GM12878 (cell line): Measurements from ENCODE around the gene KCNIP3. TPM values are rescaled to one million over a fixed set of nuclear protein-coding genes. Genes with fewer than 3 reads are reported as not detected.
"Not testable (repeated sequence)": the region's sequence is repeated elsewhere in the genome, so short reads cannot be mapped to it uniquely, and the experiment has no call there.

Experiments
- ATAC-seq: fragments of 200-7000 bp; cut with Tn5 transposase; 3 replicates; pipeline ENCODE4 v1.9.1; 2020; ENCODE audit warnings: mild to moderate bottlenecking, moderate library complexity
- BruUV-seq: library from RNA; stranded (reverse); fragments of 400-500 nt; replicated peaks from 2 replicates; lab custom pipeline; 2021; lab: Mats Ljungman, UMichigan
- CTCF ChIA-PET: fragments of 300-600 bp; sonication (Branson Sonifier 250); formaldehyde crosslinking; extraction: SDS; loops from one replicate; lab custom pipeline; 2021; ENCODE audit warnings: inconsistent platforms; lab: Yijun Ruan, JAX
- POLR2A ChIA-PET: fragments of 350-600 bp; formaldehyde crosslinking; extraction: SDS; loops from one replicate; lab custom pipeline; 2021; ENCODE audit warnings: inconsistent platforms; lab: Charles Lee
- RAD21 ChIA-PET: fragments of 300-600 bp; sonication (Branson Sonifier 250); formaldehyde crosslinking; loops from one replicate; lab custom pipeline; 2023; ENCODE audit warnings: antibody characterized with exemption; ENCODE audit not compliant: unreplicated experiment; lab: Charles Lee
- SMC1A ChIA-PET: fragments of 300-600 bp; sonication (Branson Sonifier 250); formaldehyde crosslinking; loops from one replicate; lab custom pipeline; 2023; ENCODE audit not compliant: unreplicated experiment, uncharacterized antibody; lab: Charles Lee
- DNase-seq: peaks from one replicate; pipeline ENCODE4 v3.0.0-alpha.2; 2011; ENCODE audit warnings: low read depth, low spot score
- FAIRE-seq: peaks from 3 replicates; lab custom pipeline; 2011; peaks lifted over from hg19 to GRCh38; lab: Jason Lieb, UNC
- H2AFZ ChIP-seq: 2 replicates; pipeline ENCODE4 v1.6.0; 2011; ENCODE audit warnings: low read depth, low read length, control low read depth; ENCODE audit not compliant: control insufficient read depth
- H3K27ac ChIP-seq: 2 replicates; pipeline ENCODE4 v1.5.1; 2011; ENCODE audit warnings: control low read depth; ENCODE audit not compliant: control insufficient read depth, insufficient read depth
- H3K27me3 ChIP-seq, 2 experiments: replicated peaks in 1 of 2; 2 replicates each; pipeline versions ENCODE4 v1.6.0 to v1.6.1; 2011; ENCODE audit warnings: low read length in 1 of 2; ENCODE audit not compliant: control insufficient read depth in 2 of 2, insufficient read depth in 2 of 2
- H3K36me3 ChIP-seq, 2 experiments: 2 replicates each; pipeline ENCODE4 v1.5.1; 2011; ENCODE audit warnings: low read length in 1 of 2; ENCODE audit not compliant: control insufficient read depth in 2 of 2, insufficient read depth in 2 of 2
- H3K4me1 ChIP-seq: 2 replicates; pipeline ENCODE4 v1.6.1; 2011; ENCODE audit warnings: mild to moderate bottlenecking, low read length, moderate library complexity, mixed read lengths; ENCODE audit not compliant: control insufficient read depth, insufficient read depth
- H3K4me2 ChIP-seq: 2 replicates; pipeline ENCODE4 v1.6.0; 2011; ENCODE audit warnings: control low read depth; ENCODE audit not compliant: control insufficient read depth, insufficient read depth
- H3K4me3 ChIP-seq: fragments of 200-600 bp; sonication (generic); 2 replicates; pipeline ENCODE4 v1.5.1; 2016
- H3K79me2 ChIP-seq: 2 replicates; pipeline ENCODE4 v1.6.0; 2011; ENCODE audit warnings: low read length; ENCODE audit not compliant: control insufficient read depth, insufficient read depth
- H3K9ac ChIP-seq: 2 replicates; pipeline ENCODE4 v1.8.0; 2011; ENCODE audit warnings: low read length, control low read depth, mixed read lengths; ENCODE audit not compliant: control insufficient read depth, insufficient read depth
- H3K9me3 ChIP-seq: replicated peaks from 3 replicates; pipeline ENCODE4 v1.5.1; 2011; ENCODE audit warnings: mild to moderate bottlenecking, low read length; ENCODE audit not compliant: control insufficient read depth, insufficient read depth
- H4K20me1 ChIP-seq: 2 replicates; pipeline ENCODE4 v1.6.0; 2011; ENCODE audit not compliant: control insufficient read depth, insufficient read depth
- WGBS: methylation state at CpG from one replicate; pipeline ENCODE4 v1.1.6; 2016; ENCODE audit warnings: low lambda C conversion rate; ENCODE audit not compliant: insufficient replicate concordance, insufficient coverage; ENCODE audit errors: missing lambda C conversion rate; 5-methylcytosine and 5-hydroxymethylcytosine counted together
- in situ Hi-C: fragments of 300-500 bp; cut with MboI; formaldehyde crosslinking; loops from 9 replicates; pipeline ENCODE4 v1.14.3; 2018; ENCODE audit warnings: mixed read lengths
- intact Hi-C: fragments of 100-400 bp; cut with micrococcal nuclease; formaldehyde crosslinking; loops from one replicate; pipeline ENCODE4 v1.14.2; 2022; ENCODE audit not compliant: unreplicated experiment
- polyA plus RNA-seq, 11 experiments: library from polyadenylated mRNA; depleted of rRNA in 4 of 11; unstranded in 6 of 11; stranded (reverse) in 5 of 11; fragments of >200 nt; fragmentation: Nextera tagmentation in 4 of 11; fragmentation: Illumina TruSeq in 1 of 11; extraction: Ambion mirVana in 4 of 11; extraction: Trizol in 1 of 11; gene quantifications; 1 replicate in 1 of 11; 2 replicates in 10 of 11; pipeline versions ENCODE4 v1.2.1 to v1.2.3, GENCODE V29; 2011 to 2016; ENCODE audit warnings: inconsistent platforms in 2 of 11, missing spikeins in 2 of 11, low read depth in 1 of 11
- total RNA-seq, 4 experiments: library from RNA; depleted of rRNA in 3 of 4; stranded (reverse); fragments of >200 nt in 3 of 4; fragmentation: Illumina TruSeq in 1 of 4; extraction: Trizol in 1 of 4; gene quantifications; 2 replicates each; pipeline versions ENCODE4 v1.2.1 to v1.2.3, GENCODE V29; 2013 to 2021

The KCNIP3 gene
- total and polyA plus RNA-seq, 10 of the 15 experiments (the other 5 are each of a cell fraction or from before 2014, with no cell fraction given) = not detected

- H3K4me1 ChIP-seq, H3K9ac ChIP-seq, H3K4me2 ChIP-seq, RAD21 ChIA-PET, FAIRE-seq, intact Hi-C loops, H3K36me3 ChIP-seq, H4K20me1 ChIP-seq, H3K9me3 ChIP-seq, CTCF ChIA-PET, DNase-seq, BruUV-seq, H3K79me2 ChIP-seq, POLR2A ChIA-PET, SMC1A ChIA-PET, H2AFZ ChIP-seq, H3K4me3 ChIP-seq, in situ Hi-C loops, H3K27ac ChIP-seq, H3K27me3 ChIP-seq, ATAC-seq: not testable (repeated sequence)
- WGBS = 33% methylated on average over 2 of the region's 2 CpGs
Observed at GRCh38 chr2:95433973-95434372, 136.8 kb downstream of the KCNIP3 start.

GRCh38 chr2:95434507-95435076 is 137.4 kb downstream of the KCNIP3 start:
- H4K20me1 ChIP-seq, H3K4me2 ChIP-seq, intact Hi-C loops, H3K27ac ChIP-seq, RAD21 ChIA-PET, H3K9ac ChIP-seq, DNase-seq, H3K36me3 ChIP-seq, POLR2A ChIA-PET, CTCF ChIA-PET, SMC1A ChIA-PET, FAIRE-seq, ATAC-seq, H2AFZ ChIP-seq, BruUV-seq, in situ Hi-C loops, H3K9me3 ChIP-seq, H3K4me1 ChIP-seq, H3K27me3 ChIP-seq, H3K79me2 ChIP-seq, H3K4me3 ChIP-seq: not testable (repeated sequence)
- WGBS = 44% methylated on average over 2 of the region's 3 CpGs

GRCh38 chr2:95435162-95435871 is 138.2 kb downstream of the KCNIP3 start:
- ATAC-seq, BruUV-seq, RAD21 ChIA-PET, H3K4me2 ChIP-seq, FAIRE-seq, H3K9me3 ChIP-seq, in situ Hi-C loops, H3K27ac ChIP-seq, H3K4me1 ChIP-seq, H4K20me1 ChIP-seq, H3K79me2 ChIP-seq, H3K27me3 ChIP-seq, CTCF ChIA-PET, SMC1A ChIA-PET, intact Hi-C loops, H3K36me3 ChIP-seq, H3K4me3 ChIP-seq, H2AFZ ChIP-seq, DNase-seq, H3K9ac ChIP-seq, POLR2A ChIA-PET: not testable (repeated sequence)
- no CpG with 5 or more reads among the region's 30 CpGs for WGBS
